ENCODE measurements around the gene H6PD.

Gene H6PD

GRCh38 chr1:9242338-9242969 lies 7.9 kb downstream of the H6PD start:
- DNase-seq, result no peak

- DNase-seq, result peak; percentile 34
Observed at GRCh38 chr1:9243066-9243739, 8.6 kb downstream of the H6PD start.

GRCh38 chr1:9244501-9245229 lies 10.1 kb downstream of the H6PD start:
- peak; percentile 40 for DNase-seq

GRCh38 chr1:9245230-9245619 lies 10.7 kb downstream of the H6PD start:
- no peak for DNase-seq

GRCh38 chr1:9245661-9246060 lies 11.1 kb downstream of the H6PD start:
- DNase-seq, result no peak

GRCh38 chr1:9246215-9246614 lies 11.6 kb downstream of the H6PD start:
- DNase-seq, result no peak

GRCh38 chr1:9246841-9247785 lies 12.5 kb downstream of the H6PD start:
- DNase-seq, result no peak

GRCh38 chr1:9247894-9248293 lies 13.3 kb downstream of the H6PD start:
- no peak for DNase-seq

GRCh38 chr1:9248341-9249262 lies 14.0 kb downstream of the H6PD start:
- no peak for DNase-seq

GRCh38 chr1:9249263-9249533 lies 14.6 kb downstream of the H6PD start:
- no peak for DNase-seq

- peak; percentile 56 for DNase-seq
Observed at GRCh38 chr1:9249534-9250410, 15.2 kb downstream of the H6PD start.

- DNase-seq, result no peak
Observed at GRCh38 chr1:9250411-9251381, 16.1 kb downstream of the H6PD start.

GRCh38 chr1:9251501-9251900 lies 16.9 kb downstream of the H6PD start:
- no peak for DNase-seq

- DNase-seq, result no peak
Observed at GRCh38 chr1:9253004-9253403, 18.4 kb downstream of the H6PD start.

- no peak for DNase-seq
Observed at GRCh38 chr1:9253453-9254105, 19.0 kb downstream of the H6PD start.

GRCh38 chr1:9256332-9256731 lies 21.8 kb downstream of the H6PD start:
- DNase-seq, result no peak

- DNase-seq, result no peak
Observed at GRCh38 chr1:9257851-9258250, 23.3 kb downstream of the H6PD start.

GRCh38 chr1:9258629-9259028 lies 24.1 kb downstream of the H6PD start:
- DNase-seq, result no peak

GRCh38 chr1:9260059-9260766 lies 25.6 kb downstream of the H6PD start:
- DNase-seq, result no peak

Data from inflammatory macrophage treated with lipopolysaccharide for 4 hours (primary cell).